RWPE2 (cell line): ENCODE measurements around the gene AHCYL2.

Experiments used
- ATAC-seq: fragments of 200-7000 bp; cut with Tn5 transposase; 3 replicates; pipeline ENCODE4 v1.9.1; 2021; ENCODE audit warnings: low read depth
- DNase-seq: peaks from one replicate; pipeline ENCODE4 v3.0.0-alpha.2; 2020; ENCODE audit warnings: low spot score
- H3K27ac ChIP-seq: fragments of 450-650 bp; 2 replicates; pipeline ENCODE4 v1.5.1; 2017; ENCODE audit warnings: mild to moderate bottlenecking; ENCODE audit not compliant: poor library complexity, severe bottlenecking
- H3K27me3 ChIP-seq: fragments of 250-450 bp; sonication (Bioruptor Pico); 2 replicates; pipeline ENCODE4 v1.5.1; 2021; ENCODE audit warnings: mild to moderate bottlenecking, moderate library complexity; ENCODE audit not compliant: insufficient read depth, poor library complexity, severe bottlenecking
- H3K36me3 ChIP-seq: fragments of 250-450 bp; sonication (Bioruptor Pico); 2 replicates; pipeline ENCODE4 v1.5.1; 2020; ENCODE audit warnings: low read depth, mild to moderate bottlenecking, moderate library complexity
- H3K4me1 ChIP-seq: fragments of 250-450 bp; sonication (Bioruptor Pico); 2 replicates; pipeline ENCODE4 v1.5.1; 2021; ENCODE audit warnings: mild to moderate bottlenecking, moderate library complexity; ENCODE audit not compliant: insufficient read depth, poor library complexity, severe bottlenecking
- H3K4me3 ChIP-seq: fragments of 250-450 bp; sonication (Bioruptor Pico); 2 replicates; pipeline ENCODE4 v1.5.1; 2021; ENCODE audit warnings: mild to moderate bottlenecking, moderate library complexity; ENCODE audit not compliant: severe bottlenecking
- H3K9me3 ChIP-seq: fragments of 250-450 bp; sonication (Bioruptor Pico); 2 replicates; pipeline ENCODE4 v1.5.1; 2021; ENCODE audit warnings: mild to moderate bottlenecking, moderate library complexity; ENCODE audit not compliant: severe bottlenecking
- TF ChIP-seq, protein P1 (sequence below): fragments of 450-650 bp; IDR thresholded peaks from one replicate; pipeline ENCODE4 v1.5.1; 2017; ENCODE audit warnings: mild to moderate bottlenecking, moderate library complexity; ENCODE audit not compliant: poor library complexity, severe bottlenecking

AHCYL2 gene

DNA sequence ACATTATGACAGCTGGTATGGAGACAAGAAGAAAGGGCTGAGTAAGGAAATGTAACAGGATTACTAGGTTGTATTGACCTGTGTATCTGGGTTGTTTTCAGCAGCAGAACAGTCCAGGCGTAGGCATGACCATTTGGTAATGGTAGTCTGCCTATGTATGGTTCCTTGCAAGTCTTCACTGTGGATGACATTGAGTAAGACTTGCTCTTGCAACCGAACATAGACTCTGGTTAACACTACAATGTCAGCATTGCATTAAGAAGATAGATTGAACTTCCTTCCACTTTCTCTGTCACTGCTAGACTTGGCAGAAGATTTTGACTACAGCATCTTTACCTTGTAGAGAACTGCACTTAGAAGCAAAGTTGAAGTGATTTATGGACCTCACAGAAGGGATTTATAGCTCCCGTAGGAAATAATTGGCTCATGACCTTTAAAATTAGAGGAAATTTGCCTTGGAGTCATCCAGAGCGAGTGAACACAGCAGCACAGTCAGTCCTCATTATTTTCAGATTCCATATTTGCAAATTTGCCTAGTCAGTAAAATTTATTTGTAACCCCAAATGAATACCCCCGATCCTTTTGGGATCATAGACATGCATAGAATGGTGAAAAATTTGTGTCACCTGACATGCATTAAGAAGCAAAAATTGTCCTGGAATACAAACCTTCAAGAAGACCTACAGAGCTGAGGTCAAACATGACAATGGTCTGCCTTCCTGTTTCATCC lies 129.8 kb downstream of the AHCYL2 start:
- Histone ChIP-seq H3K36me3 (no peaks in the 10 kb centered on the region), H3K4me1 (no peaks in the 10 kb centered on the region), H3K9me3 (no peaks in the 10 kb centered on the region), H3K27me3 (no peaks in the 10 kb centered on the region), H3K4me3 (no peak overlapping the region), H3K27ac (no peak overlapping the region)
- DNase-seq (no peak), ATAC-seq (no peak)
- TF ChIP-seq, protein P1, sequence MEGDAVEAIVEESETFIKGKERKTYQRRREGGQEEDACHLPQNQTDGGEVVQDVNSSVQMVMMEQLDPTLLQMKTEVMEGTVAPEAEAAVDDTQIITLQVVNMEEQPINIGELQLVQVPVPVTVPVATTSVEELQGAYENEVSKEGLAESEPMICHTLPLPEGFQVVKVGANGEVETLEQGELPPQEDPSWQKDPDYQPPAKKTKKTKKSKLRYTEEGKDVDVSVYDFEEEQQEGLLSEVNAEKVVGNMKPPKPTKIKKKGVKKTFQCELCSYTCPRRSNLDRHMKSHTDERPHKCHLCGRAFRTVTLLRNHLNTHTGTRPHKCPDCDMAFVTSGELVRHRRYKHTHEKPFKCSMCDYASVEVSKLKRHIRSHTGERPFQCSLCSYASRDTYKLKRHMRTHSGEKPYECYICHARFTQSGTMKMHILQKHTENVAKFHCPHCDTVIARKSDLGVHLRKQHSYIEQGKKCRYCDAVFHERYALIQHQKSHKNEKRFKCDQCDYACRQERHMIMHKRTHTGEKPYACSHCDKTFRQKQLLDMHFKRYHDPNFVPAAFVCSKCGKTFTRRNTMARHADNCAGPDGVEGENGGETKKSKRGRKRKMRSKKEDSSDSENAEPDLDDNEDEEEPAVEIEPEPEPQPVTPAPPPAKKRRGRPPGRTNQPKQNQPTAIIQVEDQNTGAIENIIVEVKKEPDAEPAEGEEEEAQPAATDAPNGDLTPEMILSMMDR, result no peak

DNA sequence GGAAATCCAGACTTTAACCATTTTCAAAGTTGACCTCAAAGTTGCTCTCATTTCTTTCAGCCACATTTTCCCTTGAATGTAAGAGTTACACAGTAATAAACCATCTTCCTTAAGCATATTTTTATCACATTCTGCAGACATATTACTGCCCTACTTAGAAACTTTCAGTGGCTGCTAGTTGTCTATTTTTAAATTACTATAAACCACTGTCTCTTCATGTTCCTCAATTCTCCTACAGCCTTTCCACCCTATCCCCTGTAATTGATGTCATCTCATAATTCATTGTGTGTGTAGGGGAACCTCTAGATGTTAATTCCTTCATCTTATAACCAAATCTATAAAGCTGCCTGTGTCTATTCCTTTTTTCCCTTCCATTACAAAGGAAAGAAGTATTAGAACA lies 131.3 kb downstream of the AHCYL2 start:
- TF ChIP-seq, protein P1, result no peak
- no peaks in the 10 kb centered on the region for H3K4me1 ChIP-seq
- no peak for DNase-seq

GRCh38 chr7:129359176-129359575 lies 134.3 kb downstream of the AHCYL2 start:
- TF ChIP-seq, protein P1, result no peak
- Histone ChIP-seq H3K27me3 (no peaks in the 10 kb centered on the region), H3K4me3 (no peak overlapping the region), H3K4me1 (no peaks in the 10 kb centered on the region), H3K36me3 (no peaks in the 10 kb centered on the region), H3K27ac (no peak overlapping the region), H3K9me3 (no peaks in the 10 kb centered on the region)
- no peak for ATAC-seq
- DNase-seq, result no peak

More for the DNA sequence above, 131.3 kb downstream of the AHCYL2 start:
- Histone ChIP-seq H3K4me3 (no peak overlapping the region), H3K36me3 (no peaks in the 10 kb centered on the region), H3K27ac (no peak overlapping the region), H3K9me3 (no peaks in the 10 kb centered on the region), H3K27me3 (no peaks in the 10 kb centered on the region)
- ATAC-seq, result no peak

- H3K36me3 ChIP-seq, result no peaks in the 10 kb centered on the region
- no peaks in the 10 kb centered on the region for H3K4me1 ChIP-seq
- H3K4me3 ChIP-seq, result no peak overlapping the region
- ATAC-seq (no peak), DNase-seq (no peak)
- no peaks in the 10 kb centered on the region for H3K9me3 ChIP-seq
- TF ChIP-seq, protein P1, result no peak
- H3K27ac ChIP-seq, result no peak overlapping the region
- H3K27me3 ChIP-seq, result no peaks in the 10 kb centered on the region
Observed at GRCh38 chr7:129359638-129360037, 134.8 kb downstream of the AHCYL2 start.

GRCh38 chr7:129361771-129362170 lies 136.9 kb downstream of the AHCYL2 start:
- H3K9me3 ChIP-seq, result no peaks in the 10 kb centered on the region
- no peaks in the 10 kb centered on the region for H3K36me3 ChIP-seq
- H3K27ac ChIP-seq, result no peak overlapping the region
- ATAC-seq (no peak), DNase-seq (no peak)
- no peak overlapping the region for H3K4me3 ChIP-seq
- no peaks in the 10 kb centered on the region for H3K27me3 ChIP-seq
- no peaks in the 10 kb centered on the region for H3K4me1 ChIP-seq
- TF ChIP-seq, protein P1, result no peak
